ENCODE results near the gene EIF4G3. TPM values are rescaled to one million over a fixed set of nuclear protein-coding genes. Genes with fewer than 3 reads are reported as not detected.
"Not testable (repeated sequence)": the region's sequence is repeated elsewhere in the genome, so short reads cannot be mapped to it uniquely, and the experiment has no call there.

The EIF4G3 gene
- total and polyA plus RNA-seq, 2 donors, result 17.0 to 22.1 TPM

- Histone ChIP-seq H3K4me1 (ENCODE audit: control insufficient read depth in 2 of 2, insufficient read depth in 2 of 2, low read length in 2 of 2) (no peaks in the 10 kb centered on the region), H3K4me3 (ENCODE audit: low read length in 2 of 2) (no peak overlapping the region), H3K9me3 (ENCODE audit: control insufficient read depth in 2 of 2, insufficient read depth in 1 of 2, low read length in 1 of 2) (no peaks in the 10 kb centered on the region), H3K36me3 (ENCODE audit: control insufficient read depth in 2 of 2, insufficient read depth in 2 of 2, low read length in 1 of 2) (peaks cover 0 to 4% of the 10 kb centered on the region in 2 donors), H3K27ac (ENCODE audit: low read depth in 1 of 2, low read length in 1 of 2) (no peak overlapping the region), H3K27me3 (ENCODE audit: control insufficient read depth in 2 of 2, insufficient read depth in 1 of 2, low read length in 1 of 2) (no peaks in the 10 kb centered on the region)
- 98% methylated on average over 3 of the region's 3 CpGs for WGBS
- no peak for DNase-seq (ENCODE audit: low read depth in 6 of 9, low spot score in 9 of 9)
Measured at GRCh38 chr1:20873311-20873710, 303.4 kb downstream of the EIF4G3 start.

DNA sequence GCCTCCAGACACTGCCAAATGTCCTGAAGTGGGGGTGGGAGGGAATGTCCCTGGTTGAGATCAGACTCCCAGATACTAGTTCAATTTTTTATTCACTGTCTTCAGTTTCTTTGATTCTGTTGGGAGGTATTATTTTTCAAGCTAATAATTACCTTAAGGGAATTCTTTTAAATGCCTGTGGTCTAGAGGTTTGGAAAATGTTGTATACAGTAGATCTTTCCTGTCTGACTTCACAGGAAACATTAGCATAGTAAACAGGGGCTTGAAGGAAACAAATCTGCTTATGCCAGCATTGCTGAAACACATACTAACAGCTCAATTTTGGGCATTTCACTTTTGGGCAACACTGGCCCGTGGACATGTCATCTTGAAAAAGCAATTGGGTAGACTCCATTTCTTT is 305.3 kb downstream of the EIF4G3 start:
- 46% methylated on average over 1 of the region's 1 CpG for WGBS
- DNase-seq (ENCODE audit: low read depth in 6 of 9, low spot score in 9 of 9), result no peak
- Histone ChIP-seq H3K4me1 (ENCODE audit: control insufficient read depth in 2 of 2, insufficient read depth in 2 of 2, low read length in 2 of 2) (no peaks in the 10 kb centered on the region), H3K9me3 (ENCODE audit: control insufficient read depth in 2 of 2, insufficient read depth in 1 of 2, low read length in 1 of 2) (no peaks in the 10 kb centered on the region), H3K4me3 (ENCODE audit: low read length in 2 of 2) (no peak overlapping the region), H3K27ac (ENCODE audit: low read depth in 1 of 2, low read length in 1 of 2) (no peak overlapping the region), H3K36me3 (ENCODE audit: control insufficient read depth in 2 of 2, insufficient read depth in 2 of 2, low read length in 1 of 2) (no peaks in the 10 kb centered on the region), H3K27me3 (ENCODE audit: control insufficient read depth in 2 of 2, insufficient read depth in 1 of 2, low read length in 1 of 2) (no peaks in the 10 kb centered on the region)

- H3K27ac ChIP-seq (ENCODE audit: low read depth in 1 of 2, low read length in 1 of 2), result no peak overlapping the region
- no peaks in the 10 kb centered on the region for H3K4me1 ChIP-seq (ENCODE audit: control insufficient read depth in 2 of 2, insufficient read depth in 2 of 2, low read length in 2 of 2)
- H3K27me3 ChIP-seq (ENCODE audit: control insufficient read depth in 2 of 2, insufficient read depth in 1 of 2, low read length in 1 of 2), result no peaks in the 10 kb centered on the region
- no peaks in the 10 kb centered on the region for H3K9me3 ChIP-seq (ENCODE audit: control insufficient read depth in 2 of 2, insufficient read depth in 1 of 2, low read length in 1 of 2)
- no peaks in the 10 kb centered on the region for H3K36me3 ChIP-seq (ENCODE audit: control insufficient read depth in 2 of 2, insufficient read depth in 2 of 2, low read length in 1 of 2)
- DNase-seq (ENCODE audit: low read depth in 6 of 9, low spot score in 9 of 9), result no peak
- WGBS, result 89% methylated on average over 1 of the region's 1 CpG
- no peak overlapping the region for H3K4me3 ChIP-seq (ENCODE audit: low read length in 2 of 2)
Measured at GRCh38 chr1:20870718-20871117, 306.0 kb downstream of the EIF4G3 start.

- peaks cover 5 to 12% of the 10 kb centered on the region in 2 donors for H3K36me3 ChIP-seq (ENCODE audit: control insufficient read depth in 2 of 2, insufficient read depth in 2 of 2, low read length in 1 of 2)
- no peaks in the 10 kb centered on the region for H3K9me3 ChIP-seq (ENCODE audit: control insufficient read depth in 2 of 2, insufficient read depth in 1 of 2, low read length in 1 of 2)
- no peaks in the 10 kb centered on the region for H3K4me1 ChIP-seq (ENCODE audit: control insufficient read depth in 2 of 2, insufficient read depth in 2 of 2, low read length in 2 of 2)
- H3K27ac ChIP-seq (ENCODE audit: low read depth in 1 of 2, low read length in 1 of 2), result no peak overlapping the region
- H3K27me3 ChIP-seq (ENCODE audit: control insufficient read depth in 2 of 2, insufficient read depth in 1 of 2, low read length in 1 of 2), result no peaks in the 10 kb centered on the region
- WGBS, result over 99% methylated on average over 2 of the region's 2 CpGs
- no peak overlapping the region for H3K4me3 ChIP-seq (ENCODE audit: low read length in 2 of 2)
- DNase-seq (ENCODE audit: low read depth in 6 of 9, low spot score in 9 of 9), result no peak
Measured at GRCh38 chr1:20868263-20868662, 308.4 kb downstream of the EIF4G3 start.

GRCh38 chr1:20867847-20868246 is 308.9 kb downstream of the EIF4G3 start:
- Histone ChIP-seq H3K9me3 (ENCODE audit: control insufficient read depth in 2 of 2, insufficient read depth in 1 of 2, low read length in 1 of 2) (no peaks in the 10 kb centered on the region), H3K4me1 (ENCODE audit: control insufficient read depth in 2 of 2, insufficient read depth in 2 of 2, low read length in 2 of 2) (no peaks in the 10 kb centered on the region), H3K27ac (ENCODE audit: low read depth in 1 of 2, low read length in 1 of 2) (no peak overlapping the region), H3K36me3 (ENCODE audit: control insufficient read depth in 2 of 2, insufficient read depth in 2 of 2, low read length in 1 of 2) (peaks cover 5 to 12% of the 10 kb centered on the region in 2 donors), H3K27me3 (ENCODE audit: control insufficient read depth in 2 of 2, insufficient read depth in 1 of 2, low read length in 1 of 2) (no peaks in the 10 kb centered on the region), H3K4me3 (ENCODE audit: low read length in 2 of 2) (no peak overlapping the region)
- DNase-seq (ENCODE audit: low read depth in 6 of 9, low spot score in 9 of 9), result no peak

DNA sequence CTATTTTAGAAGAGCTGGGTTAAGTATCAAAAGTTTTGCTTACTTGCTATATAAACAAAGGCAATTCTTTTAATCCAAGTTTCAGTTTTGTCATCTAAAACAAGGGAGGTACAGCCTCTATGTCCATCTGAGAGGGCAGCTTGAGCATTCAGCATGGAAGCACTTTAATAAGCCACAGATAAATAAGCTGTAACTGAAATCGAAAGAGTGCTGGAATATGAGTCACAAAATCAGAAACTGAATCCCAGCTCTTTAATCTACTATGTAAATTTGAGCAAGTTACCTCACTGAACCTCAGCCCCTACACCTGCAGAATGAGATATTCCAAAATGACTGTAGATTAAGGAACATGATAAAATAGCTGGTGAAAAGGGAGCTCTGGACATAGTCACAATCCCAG is 309.6 kb downstream of the EIF4G3 start:
- H3K27ac ChIP-seq (ENCODE audit: low read depth in 1 of 2, low read length in 1 of 2), result no peak overlapping the region
- no peak for DNase-seq (ENCODE audit: low read depth in 6 of 9, low spot score in 9 of 9)
- H3K36me3 ChIP-seq (ENCODE audit: control insufficient read depth in 2 of 2, insufficient read depth in 2 of 2, low read length in 1 of 2), result peaks cover 5 to 12% of the 10 kb centered on the region in 2 donors
- H3K27me3 ChIP-seq (ENCODE audit: control insufficient read depth in 2 of 2, insufficient read depth in 1 of 2, low read length in 1 of 2), result no peaks in the 10 kb centered on the region
- no peak overlapping the region for H3K4me3 ChIP-seq (ENCODE audit: low read length in 2 of 2)
- H3K4me1 ChIP-seq (ENCODE audit: control insufficient read depth in 2 of 2, insufficient read depth in 2 of 2, low read length in 2 of 2), result no peaks in the 10 kb centered on the region
- H3K9me3 ChIP-seq (ENCODE audit: control insufficient read depth in 2 of 2, insufficient read depth in 1 of 2, low read length in 1 of 2), result no peaks in the 10 kb centered on the region
- 95% methylated on average over 1 of the region's 1 CpG for WGBS

DNA sequence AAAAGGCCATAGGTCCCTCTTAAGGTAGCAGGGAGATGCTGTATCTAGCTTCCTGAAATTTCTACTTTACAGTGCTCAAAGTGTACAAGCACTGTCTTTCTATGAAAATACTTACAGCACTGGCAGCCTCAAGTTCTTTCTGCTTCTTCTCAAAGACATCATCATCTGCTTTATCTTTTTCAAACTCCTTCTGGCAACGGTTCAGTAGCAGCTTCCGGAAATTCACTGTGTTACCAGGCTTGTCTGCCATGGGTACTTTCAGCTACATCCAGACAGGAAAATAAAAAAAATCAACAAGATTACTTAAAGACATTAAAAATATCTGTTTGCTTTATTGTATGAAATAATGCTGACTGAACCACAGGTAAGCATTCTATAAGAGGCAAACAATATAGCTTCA is 311.7 kb downstream of the EIF4G3 start:
- no peak overlapping the region for H3K4me3 ChIP-seq (ENCODE audit: low read length in 2 of 2)
- 98% methylated on average over 2 of the region's 2 CpGs for WGBS
- no peaks in the 10 kb centered on the region for H3K27me3 ChIP-seq (ENCODE audit: control insufficient read depth in 2 of 2, insufficient read depth in 1 of 2, low read length in 1 of 2)
- H3K9me3 ChIP-seq (ENCODE audit: control insufficient read depth in 2 of 2, insufficient read depth in 1 of 2, low read length in 1 of 2), result no peaks in the 10 kb centered on the region
- H3K4me1 ChIP-seq (ENCODE audit: control insufficient read depth in 2 of 2, insufficient read depth in 2 of 2, low read length in 2 of 2), result no peaks in the 10 kb centered on the region
- DNase-seq (ENCODE audit: low read depth in 6 of 9, low spot score in 9 of 9), result no peak
- no peak overlapping the region for H3K27ac ChIP-seq (ENCODE audit: low read depth in 1 of 2, low read length in 1 of 2)
- peaks cover 5 to 12% of the 10 kb centered on the region in 2 donors for H3K36me3 ChIP-seq (ENCODE audit: control insufficient read depth in 2 of 2, insufficient read depth in 2 of 2, low read length in 1 of 2)

- peaks cover 6 to 34% of the 10 kb centered on the region in 2 donors for H3K36me3 ChIP-seq (ENCODE audit: control insufficient read depth in 2 of 2, insufficient read depth in 2 of 2, low read length in 1 of 2)
- 97% methylated on average over 4 of the region's 4 CpGs for WGBS
Measured at GRCh38 chr1:20854529-20854928, 322.2 kb downstream of the EIF4G3 start.

DNA sequence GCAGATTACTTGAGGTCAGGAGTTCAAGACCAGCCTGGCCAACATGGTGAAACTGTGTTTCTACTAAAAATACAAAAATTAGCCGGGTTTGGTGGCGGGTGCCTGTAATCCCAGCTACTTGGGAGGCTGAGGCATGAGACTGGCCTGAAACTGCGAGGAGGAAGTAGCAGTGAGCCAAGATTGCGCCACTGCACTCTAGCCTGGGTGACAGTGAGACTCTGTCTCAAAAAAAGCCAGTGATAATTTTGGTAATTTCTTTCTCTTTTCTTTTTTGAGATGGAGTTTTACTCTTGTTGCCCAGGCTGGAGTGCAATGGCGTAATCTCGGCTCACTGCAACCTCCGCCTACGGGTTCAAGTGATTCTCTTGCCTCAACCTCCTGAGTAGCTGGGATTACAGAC is 324.9 kb downstream of the EIF4G3 start:
- H3K36me3 ChIP-seq (ENCODE audit: control insufficient read depth in 2 of 2, insufficient read depth in 2 of 2, low read length in 1 of 2), result peaks cover 3 to 28% of the 10 kb centered on the region in 2 donors
- not testable (repeated sequence) for DNase-seq (ENCODE audit: low read depth in 6 of 9, low spot score in 9 of 9); H3K27ac ChIP-seq (ENCODE audit: low read depth in 1 of 2, low read length in 1 of 2); H3K27me3 ChIP-seq (ENCODE audit: control insufficient read depth in 2 of 2, insufficient read depth in 1 of 2, low read length in 1 of 2); H3K9me3 ChIP-seq (ENCODE audit: control insufficient read depth in 2 of 2, insufficient read depth in 1 of 2, low read length in 1 of 2); H3K4me3 ChIP-seq (ENCODE audit: low read length in 2 of 2); H3K4me1 ChIP-seq (ENCODE audit: control insufficient read depth in 2 of 2, insufficient read depth in 2 of 2, low read length in 2 of 2)
- WGBS, result 88% methylated on average over 8 of the region's 8 CpGs

More at GRCh38 chr1:20854529-20854928, 322.2 kb downstream of the EIF4G3 start:
- Histone ChIP-seq H3K4me3 (ENCODE audit: low read length in 2 of 2) (no peak overlapping the region), H3K27ac (ENCODE audit: low read depth in 1 of 2, low read length in 1 of 2) (no peak overlapping the region), H3K27me3 (ENCODE audit: control insufficient read depth in 2 of 2, insufficient read depth in 1 of 2, low read length in 1 of 2) (no peaks in the 10 kb centered on the region), H3K4me1 (ENCODE audit: control insufficient read depth in 2 of 2, insufficient read depth in 2 of 2, low read length in 2 of 2) (no peaks in the 10 kb centered on the region), H3K9me3 (ENCODE audit: control insufficient read depth in 2 of 2, insufficient read depth in 1 of 2, low read length in 1 of 2) (no peaks in the 10 kb centered on the region)
- no peak for DNase-seq (ENCODE audit: low read depth in 6 of 9, low spot score in 9 of 9)

GRCh38 chr1:20850021-20850420 is 326.7 kb downstream of the EIF4G3 start:
- Histone ChIP-seq H3K4me3 (ENCODE audit: low read length in 2 of 2) (no peak overlapping the region), H3K4me1 (ENCODE audit: control insufficient read depth in 2 of 2, insufficient read depth in 2 of 2, low read length in 2 of 2) (no peaks in the 10 kb centered on the region), H3K9me3 (ENCODE audit: control insufficient read depth in 2 of 2, insufficient read depth in 1 of 2, low read length in 1 of 2) (no peaks in the 10 kb centered on the region), H3K27me3 (ENCODE audit: control insufficient read depth in 2 of 2, insufficient read depth in 1 of 2, low read length in 1 of 2) (no peaks in the 10 kb centered on the region), H3K36me3 (ENCODE audit: control insufficient read depth in 2 of 2, insufficient read depth in 2 of 2, low read length in 1 of 2) (peaks cover 3 to 31% of the 10 kb centered on the region in 2 donors), H3K27ac (ENCODE audit: low read depth in 1 of 2, low read length in 1 of 2) (no peak overlapping the region)
- WGBS, result 93% methylated on average over 3 of the region's 3 CpGs
- no peak for DNase-seq (ENCODE audit: low read depth in 6 of 9, low spot score in 9 of 9)
